Dermis microvascular lymphatic vessel endothelial cell (primary cell): ENCODE data around the gene CALD1. TPM values are rescaled to one million over a fixed set of nuclear protein-coding genes. Genes with fewer than 3 reads are reported as not detected.

ENCODE experiments used
- DNase-seq, 2 donors: peaks; one replicate each; pipeline versions ENCODE4 v3.0.0 to v3.0.0-alpha.2; 2010; ENCODE audit warnings: low read depth in 2 of 2
- total RNA-seq: library from RNA; depleted of rRNA; stranded (reverse); fragments of >200 nt; gene quantifications from 2 replicates; pipeline ENCODE4 v1.2.1, GENCODE V29; 2014

The CALD1 gene
- total RNA-seq: 229 and 313 TPM in 2 replicates

GRCh38 chr7:134778941-134779740 is at the start of gene CALD1:
Gene CALD1, plus strand, starts transcription at chr7:134779634. Its CDS starts 88,100 bp downstream, at chr7:134867734.
- peak; percentile 70 to 99 for DNase-seq

GRCh38 chr7:134729895-134730294 is 49.5 kb upstream of the CALD1 start:
- no peak for DNase-seq

DNA sequence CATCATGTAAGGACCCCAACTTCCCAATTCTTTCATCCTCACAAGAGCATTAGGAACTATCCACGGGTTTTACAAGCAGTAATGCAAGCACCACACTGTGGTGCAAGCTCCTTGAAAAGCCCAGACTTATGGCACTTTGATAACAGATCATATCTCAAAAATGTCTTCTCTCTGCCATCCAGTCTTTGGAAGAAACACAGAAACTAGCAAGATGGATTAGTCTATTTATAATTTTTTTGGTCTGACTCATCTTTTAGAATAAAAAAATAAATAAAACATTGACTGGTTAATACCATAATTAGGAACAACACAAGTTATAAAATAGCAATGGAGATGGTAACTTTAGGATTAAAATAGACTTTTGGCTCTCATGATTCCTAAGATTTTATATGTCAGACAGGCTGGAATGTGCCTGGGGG is 49.0 kb upstream of the CALD1 start:
- DNase-seq: no peak

GRCh38 chr7:134731616-134732015 is 47.8 kb upstream of the CALD1 start:
- DNase-seq: no peak

GRCh38 chr7:134732728-134733127 is 46.7 kb upstream of the CALD1 start:
- no peak for DNase-seq

DNA sequence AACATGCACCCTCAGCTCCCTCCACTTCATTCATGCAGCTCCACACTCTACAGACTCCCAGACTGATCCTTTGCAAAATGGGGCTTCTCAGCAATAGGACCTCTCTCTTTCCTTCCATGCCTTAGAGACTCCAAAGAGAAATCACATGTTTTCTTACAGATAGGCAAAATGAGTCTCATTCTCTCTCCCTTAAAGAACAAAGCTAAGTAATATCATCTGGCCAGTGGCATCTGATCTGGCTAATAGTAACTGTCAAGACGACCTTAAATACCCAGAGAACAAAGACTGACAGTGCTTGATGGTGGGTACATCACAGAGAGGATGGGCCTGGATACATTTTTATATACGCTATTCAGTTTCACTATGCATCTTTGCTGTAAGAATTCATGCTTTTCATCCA is 43.1 kb upstream of the CALD1 start:
- DNase-seq: no peak

DNA sequence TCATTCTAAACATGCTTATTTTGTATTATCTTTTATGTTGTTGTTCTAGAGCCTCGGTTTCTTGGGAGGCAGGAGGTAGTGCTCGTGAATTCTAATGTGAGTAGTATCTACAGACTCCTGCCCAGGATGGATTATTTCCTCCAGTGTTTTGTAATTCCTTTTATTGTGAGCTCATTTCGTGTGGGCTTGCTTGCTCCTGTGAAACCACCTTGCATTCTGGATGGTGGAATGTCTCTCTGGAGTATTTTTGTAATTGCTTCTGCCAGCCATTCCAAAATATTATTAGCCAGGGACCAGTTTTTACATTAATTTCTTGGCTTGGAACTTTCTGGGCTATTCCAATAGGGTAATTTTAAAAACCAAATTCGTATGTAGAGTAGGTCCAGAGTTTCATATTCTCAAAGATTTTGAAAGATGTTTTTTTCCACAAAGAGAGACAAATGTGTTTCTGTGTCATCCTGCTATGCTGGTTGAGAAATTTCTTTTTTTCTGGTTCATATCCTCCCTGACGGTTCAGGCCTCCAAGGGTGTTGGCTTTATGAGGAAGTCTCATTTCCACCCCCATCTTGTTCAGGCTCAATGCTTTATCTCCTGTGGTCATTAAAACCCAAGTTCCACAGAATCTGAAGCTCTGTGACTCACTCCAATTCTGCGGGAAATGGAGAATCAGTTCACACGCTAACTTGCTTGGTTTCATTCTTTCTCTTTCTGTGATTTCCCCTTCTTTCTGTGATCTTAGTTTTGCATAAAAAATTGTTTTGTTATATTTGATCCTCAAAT is 41.7 kb upstream of the CALD1 start:
- peak in 1 of 2 donors; percentile 7 for DNase-seq

- DNase-seq: no peak
Measured at GRCh38 chr7:134739362-134739761, 40.1 kb upstream of the CALD1 start.

GRCh38 chr7:134740376-134740775 is 39.1 kb upstream of the CALD1 start:
- DNase-seq: no peak

- peak; percentile 22 to 86 for DNase-seq
Measured at GRCh38 chr7:134741907-134742635, 37.4 kb upstream of the CALD1 start.

GRCh38 chr7:134742688-134743350 is 36.6 kb upstream of the CALD1 start:
- DNase-seq: no peak

GRCh38 chr7:134744569-134744968 is 34.9 kb upstream of the CALD1 start:
- DNase-seq: no peak

GRCh38 chr7:134747326-134747725 is 32.1 kb upstream of the CALD1 start:
- peak in 1 of 2 donors; percentile 55 for DNase-seq

DNA sequence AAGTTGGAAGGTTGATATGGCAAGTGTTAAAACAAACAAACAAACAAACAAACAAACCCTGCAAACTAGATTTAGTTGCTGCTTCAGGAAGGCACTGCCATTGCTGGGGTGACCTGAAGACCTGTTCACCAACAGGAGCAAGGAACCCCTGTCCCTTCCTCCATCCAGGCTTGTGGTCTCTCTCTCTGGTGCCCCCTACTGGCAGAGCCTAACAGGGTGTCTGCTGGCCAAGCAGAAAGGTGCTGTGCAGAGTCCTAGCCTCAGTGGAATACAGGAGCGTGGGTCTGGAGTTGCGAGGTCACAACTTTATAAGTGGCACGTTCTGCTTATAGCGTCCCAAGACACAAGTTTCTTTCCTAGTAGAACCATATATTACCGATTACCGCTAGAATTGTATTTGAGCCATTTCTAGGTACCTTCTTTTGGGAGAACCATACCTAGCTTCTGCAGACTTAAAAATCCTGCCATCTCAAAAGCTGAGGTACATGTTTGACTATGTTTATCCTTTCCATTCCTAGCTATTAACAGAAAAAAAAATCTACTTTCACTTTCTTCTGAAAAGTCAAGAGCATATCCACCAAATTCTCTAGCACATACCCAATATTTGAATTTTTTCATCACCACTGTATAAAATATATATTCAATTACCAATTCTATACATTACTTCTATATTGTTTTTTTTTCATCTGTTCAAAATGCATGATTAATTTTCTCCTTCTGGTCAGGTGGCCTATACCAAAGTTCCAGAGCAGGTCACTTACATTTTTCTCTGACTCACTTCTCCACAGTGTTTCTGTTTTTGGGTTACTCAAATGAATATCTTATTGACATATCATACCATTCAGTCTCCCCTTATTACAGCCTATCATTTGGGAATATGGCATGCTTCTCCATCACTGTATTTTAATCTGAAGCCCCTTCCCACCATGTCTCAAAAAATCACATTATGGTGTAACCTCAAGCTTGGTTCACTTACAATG is 29.1 kb upstream of the CALD1 start:
- DNase-seq: peak; percentile 28 to 65

GRCh38 chr7:134752006-134752760 is 27.3 kb upstream of the CALD1 start:
- DNase-seq: peak in 1 of 2 donors; percentile 59

GRCh38 chr7:134755422-134756022 is 23.9 kb upstream of the CALD1 start:
- peak in 1 of 2 donors; percentile 55 for DNase-seq

DNA sequence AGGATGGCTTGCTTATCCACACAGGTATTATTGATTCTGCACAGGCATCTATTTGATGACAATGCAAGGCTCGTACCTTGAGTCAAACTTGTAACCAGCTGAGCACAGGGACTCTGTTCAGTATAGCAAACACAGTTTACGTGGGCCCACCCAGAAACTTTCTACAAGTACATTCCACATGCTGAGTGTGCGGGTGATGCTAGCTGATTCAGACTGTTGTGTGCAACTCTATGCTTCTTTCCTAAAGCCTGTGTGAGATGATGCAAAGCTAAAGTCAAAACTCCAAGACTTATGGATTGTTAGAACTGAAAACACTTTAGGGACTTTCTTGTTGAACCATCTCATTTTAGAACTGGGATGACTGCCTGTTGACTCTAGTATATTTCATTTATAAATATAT is 21.5 kb upstream of the CALD1 start:
- no peak for DNase-seq

DNA sequence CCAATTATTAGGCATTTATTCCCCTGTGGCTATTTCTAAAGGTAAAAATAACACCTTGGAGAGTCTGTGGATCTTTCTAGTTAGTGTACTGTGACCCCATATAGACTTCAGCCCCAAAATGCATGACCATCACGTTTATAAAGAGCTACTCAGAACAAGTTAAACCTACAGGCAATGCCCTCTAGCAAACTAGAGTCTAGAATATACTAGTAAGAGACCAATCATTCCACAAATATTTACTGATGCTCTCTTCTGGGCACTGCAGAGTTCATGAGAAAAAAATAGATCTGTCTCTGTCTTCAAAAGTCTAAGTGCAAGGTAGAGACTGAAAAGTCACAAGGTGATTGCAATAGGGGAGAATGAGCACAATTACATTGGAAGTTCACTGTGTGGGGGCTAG is 20.5 kb upstream of the CALD1 start:
- no peak for DNase-seq

DNA sequence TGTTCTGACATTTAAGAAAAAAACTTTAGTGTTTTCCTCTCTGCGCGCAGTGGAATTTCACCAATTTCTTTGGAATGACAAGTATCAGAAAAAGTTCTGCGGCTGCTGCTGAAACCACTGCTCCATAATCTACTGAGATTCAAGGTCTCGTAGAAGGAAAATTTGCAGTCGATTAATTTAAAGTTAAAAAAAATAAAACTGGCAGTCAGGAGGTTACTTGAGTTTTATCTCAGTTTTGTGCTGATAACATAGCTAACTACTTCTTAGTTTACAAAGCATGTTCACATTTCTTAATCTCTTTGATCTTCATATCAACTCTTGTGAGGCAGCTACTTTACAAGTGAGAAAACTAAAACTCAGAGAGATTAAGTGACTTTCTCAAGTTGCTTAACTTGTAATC is 18.2 kb upstream of the CALD1 start:
- DNase-seq: no peak
